ENCODE data around the gene SPATA31C1.
"Not testable (repeated sequence)": the region's sequence is repeated elsewhere in the genome, so short reads cannot be mapped to it uniquely, and the experiment has no call there.

The SPATA31C1 gene

GRCh38 chr9:87887661-87888480 is 29.9 kb upstream of the SPATA31C1 start:
- DNase-seq, result no peak

DNA sequence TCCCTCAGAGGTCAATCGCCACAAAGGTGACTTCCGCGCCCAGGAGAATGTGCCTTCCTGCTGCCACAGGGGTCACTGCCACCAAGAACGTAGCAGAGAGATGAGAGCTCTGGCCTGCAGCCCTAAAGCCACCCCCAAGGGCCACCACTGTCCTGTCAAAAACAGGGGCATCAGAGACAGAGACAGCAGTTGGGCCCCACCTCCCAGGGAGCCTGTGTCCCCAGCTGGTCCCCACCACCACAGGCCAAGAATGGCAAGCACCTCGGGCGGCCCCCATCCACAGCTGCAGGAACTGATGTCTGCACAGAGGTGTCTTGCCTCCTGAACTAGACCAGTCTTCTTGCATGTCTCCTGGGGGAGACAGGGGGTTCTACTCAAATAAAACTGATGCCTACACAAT is 29.3 kb upstream of the SPATA31C1 start:
- no peak for DNase-seq

GRCh38 chr9:87889065-87889881 is 28.5 kb upstream of the SPATA31C1 start:
- DNase-seq, result no peak

DNA sequence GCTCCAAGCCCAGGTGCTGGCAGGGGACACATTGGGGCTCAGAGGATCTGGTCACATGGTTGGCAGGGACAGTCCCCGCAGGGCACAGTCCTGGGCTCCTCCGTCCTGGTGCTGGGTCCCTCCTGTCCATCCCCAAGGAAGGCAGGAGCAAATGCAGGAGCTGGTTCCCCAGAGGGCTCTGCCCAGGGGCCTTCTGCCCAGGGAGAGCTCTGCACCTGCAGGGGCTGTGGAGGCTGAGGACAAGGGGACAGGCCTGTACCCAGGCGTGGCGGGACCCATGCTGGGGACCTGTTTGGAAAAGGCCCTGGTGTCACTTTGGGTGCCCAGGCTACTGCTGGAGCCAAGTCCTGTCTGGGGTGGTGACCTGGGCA is 27.9 kb upstream of the SPATA31C1 start:
- no peak for DNase-seq

DNA sequence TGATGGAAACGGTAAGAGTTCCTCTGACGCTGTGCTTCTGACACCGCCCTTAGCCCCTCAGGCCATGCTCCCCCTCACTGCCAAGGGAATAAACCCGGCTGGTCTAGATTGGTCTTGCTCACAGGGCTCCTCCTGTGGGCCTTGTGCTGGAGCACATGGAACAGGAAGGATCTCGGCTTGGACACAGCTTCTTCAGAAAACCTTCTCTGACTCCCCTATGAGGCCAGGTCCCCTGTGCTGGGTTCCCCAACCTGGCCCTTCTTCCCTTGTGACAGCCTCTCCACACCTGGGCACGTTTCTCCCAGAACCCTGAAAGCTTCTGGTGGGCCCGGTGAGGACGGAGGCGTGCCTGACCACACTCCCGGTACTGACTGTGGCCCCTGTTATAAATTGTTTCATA is 26.9 kb upstream of the SPATA31C1 start:
- no peak for DNase-seq

GRCh38 chr9:87891754-87892153 is 26.0 kb upstream of the SPATA31C1 start:
- no peak for DNase-seq

DNA sequence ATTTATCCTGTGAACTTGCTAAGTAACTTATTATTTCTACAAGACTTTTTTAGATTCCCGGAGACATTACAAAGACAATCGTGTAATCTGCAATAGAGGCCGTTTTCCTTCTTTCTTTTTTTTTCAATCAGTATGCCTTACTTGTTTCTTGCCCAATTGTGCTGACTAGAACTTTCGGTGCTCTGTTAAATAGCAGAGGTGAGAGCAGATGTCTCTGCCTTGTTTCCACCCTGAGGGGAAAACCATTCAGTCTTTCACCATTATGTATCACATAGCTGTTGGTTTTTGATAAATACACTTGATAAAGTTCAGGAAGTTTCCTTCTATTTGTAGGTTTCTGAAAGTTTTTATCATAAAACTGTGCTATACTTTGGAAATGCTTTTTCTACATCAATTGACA is 24.8 kb upstream of the SPATA31C1 start:
- DNase-seq, result no peak

- no peak for DNase-seq
Observed at GRCh38 chr9:87894998-87895625, 22.6 kb upstream of the SPATA31C1 start.

DNA sequence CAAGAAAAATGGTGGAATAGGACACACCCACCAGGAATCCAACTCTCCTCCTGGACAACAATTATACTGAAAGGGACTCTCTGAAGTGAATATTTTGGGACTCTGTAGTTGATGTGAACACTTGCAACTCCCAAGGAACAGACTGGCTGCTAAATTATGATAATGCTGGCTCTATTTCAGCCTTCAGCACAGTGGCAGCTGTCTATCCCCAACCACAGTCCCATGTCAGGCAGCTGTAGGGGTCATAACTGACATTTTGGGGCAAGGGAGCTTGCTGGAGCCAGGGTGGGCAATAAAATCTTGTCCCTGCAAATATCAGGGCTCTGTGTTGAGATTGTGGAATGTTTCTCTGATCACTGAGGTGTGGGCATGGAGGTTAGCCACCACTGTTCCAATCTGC is 20.9 kb upstream of the SPATA31C1 start:
- DNase-seq, result no peak

DNA sequence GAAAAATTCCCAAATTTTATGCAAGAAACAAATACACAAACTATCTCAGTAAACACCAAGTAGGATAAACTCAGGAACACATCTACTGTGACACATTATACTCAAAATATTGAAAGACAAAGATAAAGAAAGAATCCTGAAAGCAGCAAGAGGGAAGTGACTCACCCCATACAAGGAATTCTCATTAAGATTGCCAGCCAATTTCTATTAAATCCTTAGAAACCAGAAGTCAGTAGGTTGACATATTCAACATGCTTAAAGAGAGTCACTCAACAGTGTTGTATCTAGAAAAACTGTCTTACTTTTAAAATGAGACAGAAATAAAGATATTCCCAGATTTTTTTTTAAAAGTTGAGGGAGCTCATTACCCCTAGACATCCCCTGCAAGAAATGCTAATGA is 19.6 kb upstream of the SPATA31C1 start:
- no peak for DNase-seq

GRCh38 chr9:87902371-87902770 is 15.4 kb upstream of the SPATA31C1 start:
- DNase-seq, result not testable (repeated sequence)

- peak; percentile 5 for DNase-seq
Observed at GRCh38 chr9:87909310-87910041, 8.3 kb upstream of the SPATA31C1 start.

DNA sequence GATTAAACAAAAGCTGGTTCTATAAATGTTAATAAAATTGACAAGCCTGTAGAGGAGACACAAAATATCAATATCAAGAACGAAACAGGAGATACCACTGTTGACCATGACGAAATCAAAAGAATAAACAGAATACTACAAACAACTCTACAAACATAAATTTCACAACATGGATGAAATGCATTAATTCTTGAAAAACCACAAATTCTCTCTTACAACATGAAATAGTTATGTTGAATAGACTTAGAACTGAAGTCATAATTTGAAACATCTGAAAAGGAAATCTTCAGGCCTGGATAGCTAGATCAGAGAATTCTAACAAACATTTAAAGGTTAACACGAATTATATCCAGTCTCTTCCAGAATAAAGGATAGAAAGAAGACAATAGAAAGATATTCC is 6.9 kb upstream of the SPATA31C1 start:
- no peak for DNase-seq

DNA sequence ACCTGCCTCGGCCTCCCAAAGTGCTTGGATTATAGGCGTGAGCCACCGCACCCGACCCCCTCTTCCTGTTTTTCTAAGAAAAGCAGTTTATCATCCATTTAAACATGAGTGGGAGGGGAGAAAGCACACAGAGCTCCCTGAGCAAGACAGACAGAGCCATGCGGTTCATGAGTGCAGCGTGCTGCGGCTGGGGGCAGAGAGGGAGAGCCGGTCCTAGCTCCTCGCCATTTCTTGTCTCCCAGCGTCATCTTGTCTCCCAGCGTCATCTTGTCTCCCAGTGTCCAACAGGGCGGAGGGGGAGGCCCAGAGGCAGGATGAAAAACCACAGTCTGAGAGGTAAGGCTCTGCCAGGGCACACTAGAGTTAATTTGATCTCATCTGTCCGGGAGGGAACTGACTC is 1.3 kb downstream of the SPATA31C1 start:
- DNase-seq, result not testable (repeated sequence)

- DNase-seq, result not testable (repeated sequence)
Observed at GRCh38 chr9:87921561-87921960, 3.8 kb downstream of the SPATA31C1 start.

- DNase-seq, result not testable (repeated sequence)
Observed at GRCh38 chr9:87923012-87923411, 5.2 kb downstream of the SPATA31C1 start.

- DNase-seq, result not testable (repeated sequence)
Observed at GRCh38 chr9:87924851-87925250, 7.1 kb downstream of the SPATA31C1 start.

- not testable (repeated sequence) for DNase-seq
Observed at GRCh38 chr9:87929152-87929551, 11.4 kb downstream of the SPATA31C1 start.

GRCh38 chr9:87934444-87934843 is 16.7 kb downstream of the SPATA31C1 start:
- DNase-seq, result not testable (repeated sequence)

GRCh38 chr9:87937352-87937751 is 19.6 kb downstream of the SPATA31C1 start:
- DNase-seq, result not testable (repeated sequence)

GRCh38 chr9:87937918-87938317 is 20.2 kb downstream of the SPATA31C1 start:
- DNase-seq, result not testable (repeated sequence)

GRCh38 chr9:87938336-87938735 is 20.6 kb downstream of the SPATA31C1 start:
- not testable (repeated sequence) for DNase-seq

- DNase-seq, result not testable (repeated sequence)
Observed at GRCh38 chr9:87939096-87939495, 21.3 kb downstream of the SPATA31C1 start.
